Right lobe of liver (tissue), 6 donors: ENCODE measurements around the gene USP48. TPM values are rescaled to one million over a fixed set of nuclear protein-coding genes. Genes with fewer than 3 reads are reported as not detected.

ENCODE experiments used
- ATAC-seq, 4 donors: fragments of 200-7000 bp; cut with Tn5 transposase; one replicate each; pipeline ENCODE4 v1.9.1; 2020; ENCODE audit warnings: mild to moderate bottlenecking in 4 of 4, moderate library complexity in 4 of 4
- DNase-seq, 3 donors: peaks; one replicate each; pipeline ENCODE4 v3.0.0-alpha.2; 2020
- H3K27ac ChIP-seq, 3 donors: fragments of 200-600 bp; one replicate each; pipeline ENCODE4 v1.8.0; 2022
- H3K27me3 ChIP-seq, 2 donors: fragments of 200-600 bp; one replicate each; pipeline ENCODE4 v1.8.0; 2022
- H3K36me3 ChIP-seq, 4 donors: fragments of 200-600 bp; sonication (generic) in 1 of 4; one replicate each; pipeline versions ENCODE4 v1.5.1 to v1.8.0; 2017 to 2022; ENCODE audit warnings: control low read depth in 1 of 4
- H3K4me1 ChIP-seq, 4 donors: fragments of 200-600 bp; sonication (generic) in 1 of 4; one replicate each; pipeline versions ENCODE4 v1.5.1 to v1.8.0; 2017 to 2022; ENCODE audit warnings: control low read depth in 1 of 4
- H3K4me3 ChIP-seq, 3 donors: fragments of 200-600 bp; one replicate each; pipeline ENCODE4 v1.8.0; 2022
- H3K9me3 ChIP-seq, 4 donors: fragments of 200-600 bp; sonication (generic) in 1 of 4; one replicate each; pipeline versions ENCODE4 v1.5.1 to v1.8.0; 2017 to 2022; ENCODE audit warnings: control low read depth in 1 of 4
- CTCF ChIP-seq, 4 donors: fragments of 200-600 bp in 3 of 4; fragments of 450-650 bp in 1 of 4; IDR thresholded peaks; one replicate each; pipeline versions ENCODE4 v1.5.1 to v1.8.0; 2016 to 2022; ENCODE audit warnings: antibody characterized with exemption in 4 of 4, mild to moderate bottlenecking in 2 of 4
- POLR2A ChIP-seq: fragments of 450-650 bp; IDR thresholded peaks from one replicate; pipeline ENCODE4 v1.6.1; 2017; ENCODE audit warnings: antibody characterized with exemption, mild to moderate bottlenecking
- WGBS: methylation state at CpG from one replicate; pipeline ENCODE4 v1.1.6; 2018; ENCODE audit warnings: low coverage, low lambda C conversion rate; ENCODE audit not compliant: insufficient coverage; ENCODE audit errors: missing lambda C conversion rate; 5-methylcytosine and 5-hydroxymethylcytosine counted together
- intact Hi-C, 2 donors: fragments of 100-400 bp; cut with DNase I; formaldehyde crosslinking; loops; one replicate each; pipeline versions ENCODE4 v1.11.2 to v1.14.1; 2022
- total RNA-seq, 6 experiments: library from RNA; depleted of rRNA in 2 of 6; stranded (reverse); fragments of >200 nt in 2 of 6; fragmentation: NEBNext Ultra II Directional in 3 of 6; extraction: Animal tissue kit (Norgen Biotek cat#: 25700) in 3 of 6; gene quantifications; one replicate each; pipeline versions ENCODE4 v1.1.0 to v1.2.4, GENCODE V29; 2016 to 2023
- donor health status: DM: no; HTN: yes; CAD: no.
- donor health status: DM: no; HTN: no; CAD: no.
- donor health status: DM: no; HTN: no; CAD: no.
- donor health status: DM: no; HTN: yes; CAD: no.
- donor health status: DM: no; HTN: yes; CAD: no.

USP48 gene
- total RNA-seq, 6 experiments from 2014 or later: 21.3 to 24.5 (median 22.8) TPM

- no peak for DNase-seq
- Histone ChIP-seq H3K4me3 (no peak overlapping the region), H3K27ac (no peak overlapping the region), H3K9me3 (no peaks in the 10 kb centered on the region), H3K27me3 (no peaks in the 10 kb centered on the region), H3K36me3 (no peaks in the 10 kb centered on the region), H3K4me1 (no peaks in the 10 kb centered on the region)
- TF ChIP-seq CTCF (IDR thresholded peaks at IDR 0.05): no peak
- TF ChIP-seq POLR2A: no peak
- no peak for ATAC-seq
- intact Hi-C loops: no loop called here
- WGBS: 87% methylated on average over 9 of the region's 10 CpGs
These were observed 19.7 kb downstream of the USP48 start for GRCh38 chr1:21763236-21763635.

GRCh38 chr1:21762022-21762404 is 20.9 kb downstream of the USP48 start:
- intact Hi-C loops: no loop called here
- ATAC-seq (no peak), DNase-seq (no peak)
- H3K4me1 ChIP-seq: no peaks in the 10 kb centered on the region
- TF ChIP-seq CTCF (IDR thresholded peaks at IDR 0.05): no peak
- TF ChIP-seq POLR2A: no peak
- no peak overlapping the region for H3K27ac ChIP-seq
- 93% methylated on average over 7 of the region's 8 CpGs for WGBS
- no peaks in the 10 kb centered on the region for H3K9me3 ChIP-seq
- no peak overlapping the region for H3K4me3 ChIP-seq
- no peaks in the 10 kb centered on the region for H3K36me3 ChIP-seq
- H3K27me3 ChIP-seq: no peaks in the 10 kb centered on the region

GRCh38 chr1:21761052-21761451 is 21.9 kb downstream of the USP48 start:
- H3K9me3 ChIP-seq: no peaks in the 10 kb centered on the region
- peaks cover 0 to 2% (median 0%) of the 10 kb centered on the region in 4 donors for H3K36me3 ChIP-seq
- TF ChIP-seq CTCF (IDR thresholded peaks at IDR 0.05) (no peak), POLR2A (no peak)
- no peaks in the 10 kb centered on the region for H3K4me1 ChIP-seq
- 33% methylated on average over 3 of the region's 3 CpGs for WGBS
- no peaks in the 10 kb centered on the region for H3K27me3 ChIP-seq
- no peak overlapping the region for H3K4me3 ChIP-seq
- no peak overlapping the region for H3K27ac ChIP-seq
- DNase-seq (no peak), ATAC-seq (no peak)
- intact Hi-C loops: no loop called here

- H3K27ac ChIP-seq: no peak overlapping the region
- TF ChIP-seq POLR2A: no peak
- TF ChIP-seq CTCF (IDR thresholded peaks at IDR 0.05): no peak
- DNase-seq (no peak), ATAC-seq (no peak)
- 60% methylated on average over 1 of the region's 2 CpGs for WGBS
- H3K27me3 ChIP-seq: no peaks in the 10 kb centered on the region
- H3K36me3 ChIP-seq: peaks cover 0 to 12% (median under 1%) of the 10 kb centered on the region in 4 donors
- H3K9me3 ChIP-seq: no peaks in the 10 kb centered on the region
- H3K4me1 ChIP-seq: no peaks in the 10 kb centered on the region
- no peak overlapping the region for H3K4me3 ChIP-seq
- intact Hi-C loops: no loop called here
These were observed 23.1 kb downstream of the USP48 start for GRCh38 chr1:21759818-21760217.

- no peak overlapping the region for H3K27ac ChIP-seq
These were observed 23.8 kb downstream of the USP48 start for GRCh38 chr1:21759182-21759581.

More at GRCh38 chr1:21759182-21759581, 23.8 kb downstream of the USP48 start:
- intact Hi-C loops: no loop called here
- WGBS: 86% methylated on average over 2 of the region's 2 CpGs
- H3K36me3 ChIP-seq: peaks cover 0 to 17% (median 5%) of the 10 kb centered on the region in 4 donors
- ATAC-seq: no peak
- no peak for DNase-seq
- H3K4me1 ChIP-seq: no peaks in the 10 kb centered on the region
- H3K27me3 ChIP-seq: no peaks in the 10 kb centered on the region
- no peaks in the 10 kb centered on the region for H3K9me3 ChIP-seq
- H3K4me3 ChIP-seq: no peak overlapping the region
- no peak for TF ChIP-seq POLR2A
- TF ChIP-seq CTCF (IDR thresholded peaks at IDR 0.05): no peak
